H1 (cell line): Measurements from ENCODE around the gene CKM. TPM values are rescaled to one million over a fixed set of nuclear protein-coding genes. Genes with fewer than 3 reads are reported as not detected.

ENCODE experiments used
- CTCF ChIA-PET: fragments of 300-600 bp; sonication (Branson Sonifier 250); formaldehyde crosslinking; loops from one replicate; lab custom pipeline; 2021; ENCODE audit not compliant: partially characterized antibody; lab: Charles Lee
- POLR2A ChIA-PET: fragments of 300-600 bp; sonication (Branson Sonifier 250); formaldehyde crosslinking; loops from one replicate; lab custom pipeline; 2021; ENCODE audit warnings: inconsistent platforms; ENCODE audit not compliant: partially characterized antibody; lab: Charles Lee
- DNase-seq, 2 experiments: peaks; one replicate each; pipeline versions ENCODE4 v3.0.0 to v3.0.0-alpha.2; 2010 to 2022; ENCODE audit warnings: low spot score in 2 of 2, low read depth in 1 of 2, mixed read lengths in 1 of 2
- FAIRE-seq: peaks from 2 replicates; lab custom pipeline; 2011; peaks lifted over from hg19 to GRCh38; lab: Jason Lieb, UNC
- H2AFZ ChIP-seq: 2 replicates; pipeline ENCODE4 v1.8.1; 2012; ENCODE audit warnings: low read length, inconsistent platforms
- H2AK5ac ChIP-seq: 2 replicates; pipeline ENCODE4 v1.6.1; 2013; ENCODE audit warnings: low read depth, low read length
- H2BK120ac ChIP-seq: replicated peaks from 2 replicates; pipeline ENCODE3; 2013; ENCODE audit warnings: low read depth, low read length, inconsistent platforms
- H2BK12ac ChIP-seq: 2 replicates; pipeline ENCODE4 v1.6.1; 2013; ENCODE audit warnings: low read depth, low read length
- H2BK15ac ChIP-seq: 2 replicates; pipeline ENCODE4 v1.6.1; 2013; ENCODE audit warnings: low read length
- H2BK20ac ChIP-seq: 2 replicates; pipeline ENCODE4 v1.6.1; 2013; ENCODE audit warnings: low read length
- H2BK5ac ChIP-seq: 2 replicates; pipeline ENCODE4 v1.6.1; 2013; ENCODE audit warnings: low read depth, low read length
- H3K14ac ChIP-seq: 2 replicates; pipeline ENCODE4 v1.6.1; 2013; ENCODE audit warnings: inconsistent platforms; ENCODE audit not compliant: insufficient read length
- H3K18ac ChIP-seq: 2 replicates; pipeline ENCODE4 v1.6.1; 2013; ENCODE audit warnings: low read length; ENCODE audit errors: extremely low read depth
- H3K23ac ChIP-seq: 2 replicates; pipeline ENCODE4 v1.6.1; 2013; ENCODE audit warnings: inconsistent platforms; ENCODE audit not compliant: insufficient read length
- H3K23me2 ChIP-seq: 2 replicates; pipeline ENCODE4 v1.6.1; 2013; ENCODE audit warnings: low read depth, low read length
- H3K27ac ChIP-seq: 2 replicates; pipeline ENCODE4 v1.6.1; 2011; ENCODE audit warnings: low read depth, low read length, inconsistent platforms
- H3K27me3 ChIP-seq, 4 experiments: replicated peaks in 1 of 4; 1 replicate in 1 of 4; 2 replicates in 3 of 4; pipeline versions ENCODE4 v1.6.1 to v1.8.1; 2011 to 2013; ENCODE audit warnings: low read length in 3 of 4, mild to moderate bottlenecking in 3 of 4, inconsistent platforms in 2 of 4, mixed read lengths in 2 of 4, moderate library complexity in 1 of 4; ENCODE audit not compliant: control insufficient read depth in 3 of 4, insufficient read depth in 3 of 4; ENCODE audit errors: extremely low read depth in 1 of 4
- H3K36me3 ChIP-seq, 4 experiments: 2 replicates each; pipeline versions ENCODE4 v1.6.1 to v1.8.1; 2011 to 2013; ENCODE audit warnings: mild to moderate bottlenecking in 4 of 4, low read length in 3 of 4, moderate library complexity in 2 of 4, control low read depth in 1 of 4, inconsistent platforms in 1 of 4; ENCODE audit not compliant: insufficient read depth in 4 of 4, control insufficient read depth in 2 of 4
- H3K4ac ChIP-seq: replicated peaks from 2 replicates; pipeline ENCODE3; 2013; ENCODE audit warnings: low read length, low read depth, mixed read lengths, inconsistent platforms; ENCODE audit not compliant: insufficient read length
- H3K4me1 ChIP-seq, 4 experiments: replicated peaks in 1 of 4; 1 replicate in 1 of 4; 2 replicates in 3 of 4; pipeline versions ENCODE4 v1.6.1 to v1.8.1; 2011 to 2013; ENCODE audit warnings: low read length in 3 of 4, inconsistent platforms in 2 of 4, mixed read lengths in 1 of 4; ENCODE audit not compliant: insufficient read depth in 4 of 4, control insufficient read depth in 3 of 4
- H3K4me2 ChIP-seq, 2 experiments: 2 replicates each; pipeline versions ENCODE4 v1.6.1 to v1.8.1; 2011 to 2013; ENCODE audit warnings: low read depth in 2 of 2, low read length in 2 of 2, control low read depth in 1 of 2, inconsistent platforms in 1 of 2, mild to moderate bottlenecking in 1 of 2; ENCODE audit not compliant: insufficient read depth in 1 of 2
- H3K4me3 ChIP-seq, 4 experiments: fragments of 200-600, 300-600 bp in 1 of 4; sonication (generic), shearing (Covaris generic), sonication (Bioruptor Twin) in 1 of 4; 2 replicates each; pipeline versions ENCODE4 v1.5.1 to v1.8.1; 2011 to 2016; ENCODE audit warnings: low read length in 4 of 4, low read depth in 3 of 4, control low read depth in 2 of 4, inconsistent platforms in 2 of 4, mild to moderate bottlenecking in 2 of 4, mixed read lengths in 1 of 4, moderate library complexity in 1 of 4; ENCODE audit not compliant: insufficient read depth in 2 of 4; ENCODE audit errors: extremely low read depth in 1 of 4
- H3K56ac ChIP-seq: replicated peaks from 2 replicates; pipeline ENCODE3; 2013; ENCODE audit warnings: low read depth, mild to moderate bottlenecking, mixed read lengths, low read length, inconsistent platforms; ENCODE audit not compliant: insufficient read length
- H3K79me1 ChIP-seq: 2 replicates; pipeline ENCODE4 v1.6.1; 2013; ENCODE audit warnings: low read depth, low read length, control low read depth
- H3K79me2 ChIP-seq, 2 experiments: 2 replicates each; pipeline versions ENCODE4 v1.6.1 to v1.8.1; 2012 to 2013; ENCODE audit warnings: low read length in 2 of 2, mild to moderate bottlenecking in 2 of 2, inconsistent platforms in 1 of 2; ENCODE audit not compliant: insufficient read depth in 2 of 2, control insufficient read depth in 1 of 2
- H3K9ac ChIP-seq, 4 experiments: replicated peaks in 1 of 4; 1 replicate in 1 of 4; 2 replicates in 3 of 4; pipeline versions ENCODE4 v1.6.1 to v1.8.1; 2011 to 2013; ENCODE audit warnings: low read depth in 3 of 4, low read length in 3 of 4, control low read depth in 2 of 4, mild to moderate bottlenecking in 2 of 4, moderate library complexity in 2 of 4, inconsistent platforms in 1 of 4; ENCODE audit errors: extremely low read depth in 1 of 4
- H3K9me3 ChIP-seq, 2 experiments: 2 replicates each; pipeline versions ENCODE4 v1.6.1 to v1.8.1; 2012 to 2013; ENCODE audit warnings: mild to moderate bottlenecking in 2 of 2, moderate library complexity in 2 of 2, control low read depth in 1 of 2, inconsistent platforms in 1 of 2, low read depth in 1 of 2, low read length in 1 of 2, mixed read lengths in 1 of 2; ENCODE audit not compliant: insufficient read depth in 2 of 2
- H4K20me1 ChIP-seq, 2 experiments: replicated peaks in 1 of 2; 2 replicates each; pipeline versions ENCODE3 to v1.8.1; 2011 to 2013; ENCODE audit warnings: inconsistent platforms in 2 of 2, low read length in 2 of 2, mild to moderate bottlenecking in 1 of 2; ENCODE audit not compliant: insufficient read depth in 2 of 2, control insufficient read depth in 1 of 2
- H4K5ac ChIP-seq: 2 replicates; pipeline ENCODE4 v1.6.1; 2013; ENCODE audit warnings: low read length, low read depth, mixed read lengths, inconsistent platforms; ENCODE audit not compliant: insufficient read length
- H4K8ac ChIP-seq: 2 replicates; pipeline ENCODE4 v1.8.0; 2013; ENCODE audit warnings: mild to moderate bottlenecking, moderate library complexity, low read length, inconsistent platforms; ENCODE audit not compliant: insufficient read depth; ENCODE audit errors: extremely low read depth
- H4K91ac ChIP-seq: replicated peaks from 2 replicates; pipeline ENCODE3; 2013; ENCODE audit warnings: low read length, mixed read lengths, inconsistent platforms; ENCODE audit not compliant: insufficient read length
- E2F6 ChIP-seq: IDR thresholded peaks from 2 replicates; pipeline ENCODE4 v1.6.1; 2012; ENCODE audit warnings: inconsistent platforms
- KDM5A ChIP-seq: fragments of 200-600 bp; IDR thresholded peaks from 2 replicates; pipeline ENCODE4 v1.7.1; 2012; ENCODE audit warnings: mild to moderate bottlenecking, low read length, inconsistent platforms, mixed read lengths
- POLR2A ChIP-seq, 2 experiments: IDR thresholded peaks; 1 replicate in 1 of 2; 2 replicates in 1 of 2; pipeline ENCODE4 v1.6.1; 2011; ENCODE audit warnings: low read depth in 2 of 2, low read length in 2 of 2, mild to moderate bottlenecking in 2 of 2; ENCODE audit errors: control extremely low read depth in 1 of 2
- POLR2AphosphoS5 ChIP-seq: IDR thresholded peaks from 2 replicates; pipeline ENCODE4 v1.6.1; 2011; ENCODE audit warnings: low read depth, low read length
- RFX5 ChIP-seq: IDR thresholded peaks from 2 replicates; pipeline ENCODE4 v1.6.1; 2011; ENCODE audit warnings: low read depth, low read length, improper control_type of control experiment, borderline replicate concordance
- RXRA ChIP-seq: IDR thresholded peaks from 2 replicates; pipeline ENCODE4 v1.6.1; 2011; ENCODE audit warnings: low read depth, mild to moderate bottlenecking, low read length, moderate library complexity; ENCODE audit not compliant: insufficient read depth
- SIN3A ChIP-seq, 2 experiments: IDR thresholded peaks in 1 of 2; conservative IDR thresholded peaks in 1 of 2; 2 replicates each; pipeline ENCODE4 v1.6.1; 2011 to 2012; ENCODE audit warnings: low read length in 2 of 2, improper control_type of control experiment in 1 of 2, low read depth in 1 of 2, mild to moderate bottlenecking in 1 of 2
- WGBS, 2 experiments: shearing (Covaris generic) in 1 of 2; methylation state at CpG; one replicate each; pipeline versions ENCODE4 v1.1.6 to v1.1.7; 2013 to 2015; ENCODE audit warnings: low lambda C conversion rate in 2 of 2, mixed read lengths in 2 of 2, inconsistent platforms in 1 of 2, low coverage in 1 of 2, missing lambda C conversion rate in 1 of 2; ENCODE audit not compliant: insufficient replicate concordance in 2 of 2, insufficient coverage in 1 of 2, insufficient read length in 1 of 2; ENCODE audit errors: extremely low coverage in 1 of 2, missing lambda C conversion rate in 1 of 2; 5-methylcytosine and 5-hydroxymethylcytosine counted together
- polyA plus RNA-seq, 7 experiments: library from polyadenylated mRNA; depleted of rRNA in 3 of 7; stranded (reverse) in 5 of 7; unstranded in 2 of 7; fragments of >200 nt in 5 of 7; fragments of 200-250 nt in 2 of 7; gene quantifications; 1 replicate in 5 of 7; 2 replicates in 1 of 7; 4 replicates in 1 of 7; pipeline versions ENCODE4 v1.2.1 to v1.2.3, GENCODE V29; 2011 to 2013; ENCODE audit warnings: missing spikeins in 2 of 7, mixed read lengths in 2 of 7
- total RNA-seq: library from RNA; stranded (reverse); fragmentation: NEBNext Ultra II Directional; extraction: Animal tissue kit (Norgen Biotek cat#: 25700); gene quantifications from 2 replicates; pipeline ENCODE4 v1.2.1, GENCODE V29; 2021
- TF ChIP-seq, protein P1 (sequence below): IDR thresholded peaks from 2 replicates; pipeline ENCODE4 v1.6.1; 2011; ENCODE audit warnings: low read length, improper control_type of control experiment
- TF ChIP-seq, protein P2 (sequence below): IDR thresholded peaks from 2 replicates; pipeline ENCODE4 v1.6.1; 2012; ENCODE audit warnings: inconsistent platforms

Gene CKM
- total and polyA plus RNA-seq, 2 of the 8 experiments (the other 6 are each of a cell fraction or from before 2014, with no cell fraction given): 0.08 TPM; not detected in 1

DNA sequence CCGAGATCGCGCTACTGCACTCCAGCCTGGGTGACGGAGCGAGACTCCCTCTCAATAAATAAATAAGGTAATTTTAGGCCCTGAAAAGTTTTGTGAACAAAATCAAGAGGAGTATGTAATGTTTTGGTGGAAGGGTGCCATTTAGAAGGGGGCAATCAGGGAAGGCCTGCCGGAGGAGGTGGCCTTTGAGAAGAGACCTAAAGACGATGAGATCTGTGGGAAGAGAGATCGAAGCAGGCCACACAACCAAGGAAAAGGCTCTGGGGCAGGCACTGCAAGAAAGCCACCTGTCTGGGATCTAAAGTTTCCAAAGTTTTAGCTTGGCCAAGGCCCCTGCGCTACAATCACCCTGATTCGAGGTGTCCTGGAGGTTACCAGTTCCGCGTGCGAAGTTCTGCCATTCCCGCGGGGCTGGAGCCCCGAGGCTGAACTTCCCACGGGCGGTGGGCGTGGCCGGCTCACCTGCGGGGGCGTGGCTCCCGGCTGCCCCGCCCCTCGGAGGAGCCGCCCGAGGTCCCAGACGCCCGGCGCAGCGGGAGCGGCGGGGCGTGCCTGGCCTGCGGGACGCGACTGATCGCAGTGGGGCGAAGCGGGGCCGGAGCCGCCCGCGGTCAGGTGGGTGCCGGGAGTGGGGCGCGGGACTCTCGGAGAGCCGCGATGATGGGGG lies 17.7 kb upstream of the CKM start, which contains the start of gene KLC3:
TSS of gene KLC3 (plus strand) at position 519 of the 667 bp plus-strand sequence. CDS start 4,792 bp downstream, outside the sequence.
- Histone ChIP-seq H2BK20ac (no peak within 1 kb of the TSS), H3K4me3 (peak within 1 kb of the TSS; percentile 28 to 70 (median 36)), H3K4ac (peak within 1 kb of the TSS; percentile 78), H2AFZ (0 out of 2 replicates have a peak within 1 kb of the TSS, but pooled peaks have one; percentile 1), H3K4me2 (peak within 1 kb of the TSS; percentile 76 to 77), H3K56ac (no peak within 1 kb of the TSS), H2BK15ac (peak within 1 kb of the TSS; percentile 34; the same call in 1 of the 2 replicates), H2AK5ac (0 out of 2 replicates have a peak within 1 kb of the TSS, but pooled peaks have one; percentile 56), H3K4me1 (peaks cover 0 to 3% (median 0%) of the 10 kb centered on the region in 4 experiments; a peak in 4 of 7 replicates), H3K79me2 (no peaks in the 10 kb centered on the region), H2BK5ac (peak within 1 kb of the TSS; percentile 20; the same call in 1 of the 2 replicates), H3K23me2 (peaks cover 6% of the 10 kb centered on the region; the same call in 1 of the 2 replicates), H3K27me3 (peaks cover 4 to 16% (median 13%) of the 10 kb centered on the region in 4 experiments; a peak in 6 of 7 replicates), H3K79me1 (no peaks in the 10 kb centered on the region), H3K36me3 (no peaks in the 10 kb centered on the region), H4K91ac (peak within 1 kb of the TSS; percentile 40), H2BK12ac (peak within 1 kb of the TSS; percentile 83; the same call in 1 of the 2 replicates), H3K9me3 (no peaks in the 10 kb centered on the region), H4K20me1 (peaks cover 3 to 13% of the 10 kb centered on the region in 2 experiments), H3K18ac (no peak within 1 kb of the TSS), H2BK120ac (no peak within 1 kb of the TSS), H3K14ac (no peak within 1 kb of the TSS), H3K27ac (no peak within 1 kb of the TSS), H3K9ac (peak within 1 kb of the TSS in 1 of 4 experiments; percentile 10; a peak in 1 of 7 replicates), H4K5ac (no peak within 1 kb of the TSS), H3K23ac (no peak within 1 kb of the TSS), H4K8ac (no peak within 1 kb of the TSS; the same call in 1 of the 2 replicates)
- WGBS, 2 experiments: 18% methylated on average over 45 of the region's 50 CpGs; no CpG with 5 or more reads in 1 of the 2 experiments
- FAIRE-seq (no peak), DNase-seq (peak in 1 of 2 experiments; percentile 90)
- ChIA-PET POLR2A (interaction anchor here (1.4 kb wide), 1 partner anchor 248 kb away, joined by 4 read pairs; the partner anchor contains the start of gene PPP1R37), CTCF (interaction anchor here (1.1 to 7.3 kb wide), 3 partner anchors 62 to 138 kb away, joined by 3 to 60 read pairs (median 13); no protein-coding TSS in a partner anchor)
- TF ChIP-seq, protein P1, sequence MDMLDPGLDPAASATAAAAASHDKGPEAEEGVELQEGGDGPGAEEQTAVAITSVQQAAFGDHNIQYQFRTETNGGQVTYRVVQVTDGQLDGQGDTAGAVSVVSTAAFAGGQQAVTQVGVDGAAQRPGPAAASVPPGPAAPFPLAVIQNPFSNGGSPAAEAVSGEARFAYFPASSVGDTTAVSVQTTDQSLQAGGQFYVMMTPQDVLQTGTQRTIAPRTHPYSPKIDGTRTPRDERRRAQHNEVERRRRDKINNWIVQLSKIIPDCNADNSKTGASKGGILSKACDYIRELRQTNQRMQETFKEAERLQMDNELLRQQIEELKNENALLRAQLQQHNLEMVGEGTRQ: no peak
- TF ChIP-seq RFX5: no peak
- TF ChIP-seq KDM5A: no peak
- no peak for TF ChIP-seq E2F6
- no peak for TF ChIP-seq POLR2A (IDR thresholded peaks at IDR 0.05; ENCODE audit: control extremely low read depth in 1 of 2, low read depth in 2 of 2, low read length in 2 of 2)
- TF ChIP-seq RXRA: no peak
- no peak for TF ChIP-seq SIN3A (conservative IDR thresholded peaks at IDR 0.05 in 1 of 2, IDR thresholded peaks at IDR 0.05 in 1 of 2; ENCODE audit: low read depth in 1 of 2, low read length in 2 of 2)
- TF ChIP-seq POLR2AphosphoS5: no peak
- TF ChIP-seq, protein P2, sequence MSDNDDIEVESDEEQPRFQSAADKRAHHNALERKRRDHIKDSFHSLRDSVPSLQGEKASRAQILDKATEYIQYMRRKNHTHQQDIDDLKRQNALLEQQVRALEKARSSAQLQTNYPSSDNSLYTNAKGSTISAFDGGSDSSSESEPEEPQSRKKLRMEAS: peak; percentile 5; the same call in 1 of the 2 replicates
